IPS-NIHi11 (cell line): ENCODE measurements around the gene PSD4.

ENCODE experiments used
- DNase-seq: peaks from one replicate; pipeline ENCODE4 v3.0.0; 2012; ENCODE audit warnings: mixed read lengths, low spot score

The PSD4 gene

DNA sequence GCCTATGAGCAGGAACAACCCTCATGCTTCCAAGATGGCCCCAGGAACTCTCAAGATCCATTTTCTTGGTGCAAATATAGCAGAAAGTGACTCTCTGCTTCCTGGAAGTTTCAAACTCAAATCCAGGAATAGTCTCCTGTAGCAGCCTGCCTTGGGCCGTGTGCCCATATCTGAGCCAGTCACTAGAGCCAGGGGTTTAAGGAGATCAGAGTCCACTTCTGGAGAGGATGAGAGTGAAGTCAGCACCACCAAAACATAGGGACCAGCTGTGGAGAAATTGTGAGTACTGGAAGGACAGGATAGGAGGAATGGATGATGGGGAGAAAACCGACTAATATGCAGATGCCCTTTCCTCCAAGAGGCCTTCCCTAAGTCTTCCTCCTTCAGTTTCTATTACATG is 33.2 kb downstream of the PSD4 start:
- DNase-seq = no peak

DNA sequence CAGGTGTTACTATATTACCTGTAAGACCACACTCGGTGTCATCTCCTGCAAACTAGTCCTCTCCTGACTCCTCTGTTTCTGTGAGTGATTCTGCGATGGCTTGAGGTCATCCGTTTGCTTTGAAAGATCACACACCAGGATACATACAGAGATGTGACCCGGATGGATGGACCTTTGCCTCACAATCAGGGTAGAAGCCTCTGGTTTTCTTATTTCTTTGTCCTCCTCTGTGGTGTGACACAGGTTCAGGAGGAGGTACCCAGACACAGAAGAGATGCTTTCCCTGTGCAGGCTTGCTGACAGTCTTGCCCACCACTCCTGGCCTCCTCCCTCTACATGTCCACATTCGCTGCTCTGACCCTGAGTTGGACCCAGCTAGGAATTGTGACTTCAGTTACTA is 34.6 kb downstream of the PSD4 start:
- no peak for DNase-seq

DNA sequence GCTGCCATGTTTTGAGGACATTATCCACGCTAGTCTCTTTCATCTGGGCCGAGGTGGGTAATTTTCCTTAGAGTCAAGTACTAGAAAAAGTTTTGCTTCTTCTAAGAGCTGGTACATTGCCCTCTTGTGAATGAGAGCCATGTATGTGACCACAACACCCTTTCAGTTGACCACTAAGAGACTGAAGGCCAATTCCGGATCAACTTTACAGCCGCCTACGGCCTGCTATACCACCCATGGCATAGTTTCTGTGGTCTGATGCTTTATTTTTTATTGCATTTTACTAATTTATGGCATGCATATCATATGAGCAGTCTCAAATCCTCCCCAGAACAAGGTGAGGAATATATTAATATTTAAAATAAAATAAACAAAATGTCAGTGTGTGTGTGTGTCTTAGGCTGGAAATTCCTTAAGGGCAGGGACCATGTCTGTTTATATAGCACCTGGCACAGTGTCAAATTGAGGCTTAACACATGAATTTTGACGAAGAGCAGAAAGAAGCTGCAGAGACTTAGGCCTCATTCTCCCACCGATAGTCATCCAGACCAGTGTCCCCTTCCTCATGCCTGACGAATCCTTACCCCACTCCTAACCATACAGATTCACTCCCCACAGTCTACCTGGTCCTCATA is 35.4 kb downstream of the PSD4 start:
- no peak for DNase-seq

DNA sequence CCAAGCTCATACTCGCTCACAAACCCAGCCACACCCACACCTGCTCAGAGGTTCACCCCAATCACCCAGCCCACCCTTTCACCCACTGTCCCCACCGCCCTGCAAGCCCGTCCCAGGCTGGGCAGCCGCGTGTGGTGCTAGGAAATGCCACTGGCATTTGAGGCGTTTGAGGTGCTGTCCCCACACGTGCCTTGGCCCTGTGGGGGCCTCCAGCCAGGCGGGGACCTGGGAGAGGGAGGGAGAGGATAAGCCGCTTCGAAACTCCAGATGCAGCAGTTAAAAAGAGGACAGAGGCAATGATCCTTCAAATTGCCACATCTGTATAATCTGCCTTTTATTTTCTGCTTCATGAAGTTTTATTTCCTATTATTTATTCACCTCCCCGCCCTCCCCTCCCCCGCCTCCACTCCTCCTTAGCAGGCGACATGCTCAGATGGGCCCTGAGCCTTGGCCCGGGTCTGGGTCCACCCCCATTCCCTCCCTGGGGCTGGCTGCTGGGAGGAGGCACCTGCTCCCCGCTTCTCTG is 35.9 kb downstream of the PSD4 start:
- no peak for DNase-seq

DNA sequence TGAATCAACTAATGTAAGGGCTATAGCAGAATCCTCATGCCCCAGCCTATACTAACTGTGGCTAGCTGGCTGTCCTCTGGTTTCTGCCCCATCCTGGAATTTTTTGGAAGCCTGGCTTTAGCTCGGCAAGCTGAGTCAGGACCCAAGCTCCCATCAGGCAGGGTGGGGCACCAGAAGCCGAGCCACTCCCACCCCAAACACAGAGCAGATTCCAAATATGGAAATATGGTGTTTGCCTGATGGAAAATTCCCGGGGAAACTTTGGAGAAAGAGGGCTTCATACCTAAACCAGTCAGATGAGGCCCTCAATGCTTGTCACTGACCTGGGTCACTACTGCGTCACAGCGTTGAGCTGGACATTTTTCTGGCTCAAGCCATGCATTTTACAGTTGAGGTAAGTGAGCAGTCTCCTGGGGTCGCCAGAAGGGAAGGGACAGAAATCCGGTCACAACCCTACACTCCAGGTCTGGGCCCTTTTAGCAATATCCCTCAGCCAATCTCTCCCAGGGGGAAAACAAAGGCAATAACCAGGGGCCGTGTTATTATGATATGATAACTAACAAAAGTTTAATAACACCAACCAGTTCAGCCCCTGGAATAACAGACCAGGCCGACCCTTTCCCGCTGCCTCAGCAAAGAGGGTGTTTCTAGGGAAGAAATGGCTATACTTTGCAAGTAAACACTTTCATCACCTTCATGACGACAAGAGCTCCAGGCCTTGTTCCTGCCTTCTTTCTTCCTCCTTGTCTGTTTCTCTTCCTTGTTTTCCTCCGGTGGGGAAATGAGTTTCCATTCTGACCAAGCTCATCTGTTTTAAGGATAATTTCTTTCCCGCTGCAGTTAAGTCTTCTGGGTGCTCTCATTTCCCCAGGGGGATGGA is 37.7 kb downstream of the PSD4 start:
- DNase-seq = no peak

DNA sequence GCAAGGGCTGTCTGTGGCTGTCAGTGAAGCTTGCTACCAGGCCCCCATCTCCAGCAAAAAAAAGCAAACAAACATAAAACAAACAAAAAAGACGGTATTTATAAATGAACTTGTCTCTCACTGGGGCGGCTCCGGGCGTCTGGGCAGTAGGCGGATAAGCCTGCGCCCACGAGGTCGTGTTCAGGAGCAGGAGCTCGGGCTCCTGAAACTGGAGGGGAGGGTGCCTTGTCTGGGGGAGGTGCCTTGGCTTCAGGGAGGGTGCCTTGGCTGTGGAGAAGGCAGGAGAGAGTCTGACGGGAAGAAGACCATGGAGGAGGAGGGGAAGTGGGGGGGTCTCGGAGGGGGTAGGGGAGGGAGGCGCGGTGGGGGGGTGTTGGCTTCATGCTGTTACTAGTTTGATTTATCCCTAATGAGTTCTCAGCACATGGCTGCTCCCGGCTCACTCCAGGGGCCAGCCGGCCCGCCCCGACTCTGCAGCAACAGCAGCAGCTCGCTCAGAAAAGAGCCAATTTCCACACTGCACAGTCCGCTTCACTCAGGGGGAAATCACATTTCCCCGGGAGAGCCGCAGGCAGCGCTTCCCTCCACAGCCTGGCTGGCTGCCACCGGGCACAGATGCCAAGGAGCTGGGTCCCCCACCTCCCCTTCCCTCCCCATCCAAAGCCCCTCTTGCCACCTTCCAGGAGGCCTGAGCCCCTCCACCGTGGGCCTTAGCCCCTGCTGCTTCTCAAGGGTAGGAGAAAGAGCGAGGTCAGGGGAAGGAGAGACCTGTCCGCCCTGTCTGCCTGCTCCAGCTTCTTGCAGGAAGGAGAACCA is 38.7 kb downstream of the PSD4 start:
- DNase-seq = no peak

DNA sequence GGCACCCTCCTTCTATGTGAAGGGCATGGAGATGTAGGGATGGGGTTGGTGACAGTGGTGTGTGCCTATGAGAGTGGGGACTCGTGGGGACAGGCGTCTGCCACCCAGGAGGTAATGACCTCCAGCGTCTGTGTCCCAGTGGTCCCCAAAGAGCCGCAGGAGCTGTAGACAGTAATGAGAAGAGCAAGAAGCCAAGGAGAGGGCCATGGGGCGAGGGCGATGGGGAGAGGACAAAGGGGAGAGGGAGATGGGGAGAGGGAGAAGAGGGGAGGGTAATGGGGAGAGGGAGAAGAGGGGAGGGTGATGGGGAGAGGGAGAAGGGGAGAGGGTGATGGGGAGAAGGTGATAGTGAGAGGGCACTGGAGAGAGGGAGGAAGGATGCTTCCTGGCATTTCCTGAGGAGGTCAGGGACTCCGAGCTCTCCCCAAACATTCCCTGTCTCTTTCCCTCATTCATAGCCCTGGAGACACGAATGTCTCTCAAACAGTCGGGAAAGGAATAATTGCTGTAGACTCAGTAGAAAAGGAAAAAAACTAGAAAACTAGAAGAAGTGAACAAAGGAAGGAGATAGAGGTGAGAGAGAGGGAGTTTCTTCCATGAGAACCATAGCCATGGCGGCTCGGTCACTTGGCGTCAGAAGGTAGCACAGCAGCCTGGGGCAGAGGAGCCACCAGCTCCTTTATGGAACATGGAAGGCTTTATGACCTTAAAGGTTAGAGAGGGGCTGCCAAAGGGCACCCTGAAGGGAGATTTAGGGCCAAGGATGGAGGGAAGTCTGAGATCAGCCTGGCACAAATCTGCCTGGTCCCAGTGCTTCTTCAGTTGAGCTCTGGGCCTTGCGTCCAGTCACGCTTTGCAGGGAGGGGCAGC is 39.5 kb downstream of the PSD4 start:
- DNase-seq = no peak

DNA sequence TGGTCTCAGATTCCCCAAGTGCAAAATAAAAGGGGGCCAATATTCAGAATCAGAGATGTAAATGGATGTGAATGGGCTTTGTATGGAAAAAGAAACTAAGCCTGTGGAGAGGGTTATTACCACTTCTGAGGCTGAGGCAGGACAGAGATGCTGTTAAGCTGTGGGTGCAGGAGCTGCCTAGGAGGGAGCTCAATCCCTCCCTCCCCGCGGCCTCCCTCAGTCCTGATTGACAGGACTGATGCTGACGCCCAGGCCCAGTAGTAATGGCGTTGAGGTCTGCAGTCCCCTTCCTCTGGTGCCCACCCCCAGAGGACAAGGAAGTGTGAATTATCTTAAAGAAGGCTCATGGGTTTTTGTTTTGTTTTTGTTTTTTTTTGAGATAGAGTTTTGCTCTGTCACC is 40.4 kb downstream of the PSD4 start:
- DNase-seq = no peak

DNA sequence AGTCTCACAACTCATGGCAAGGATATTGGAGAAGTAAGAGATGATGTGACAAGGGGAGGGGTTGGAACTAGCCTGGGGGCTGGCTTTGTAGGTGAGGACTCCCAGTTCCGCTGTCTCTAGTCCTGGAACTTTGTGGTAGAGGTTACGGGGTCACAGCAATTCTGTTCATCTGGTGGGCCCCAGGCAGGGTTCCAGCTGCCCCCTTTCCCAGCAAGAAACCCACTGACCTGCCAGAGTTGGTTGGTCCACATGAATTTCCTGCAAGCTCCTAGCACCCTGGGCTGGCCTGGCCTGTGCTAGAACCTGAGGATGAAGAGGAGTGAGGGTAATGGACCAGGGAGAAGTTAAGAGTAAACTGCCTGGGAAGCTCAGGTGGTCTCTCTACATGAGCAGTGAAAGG is 41.3 kb downstream of the PSD4 start:
- DNase-seq = no peak

DNA sequence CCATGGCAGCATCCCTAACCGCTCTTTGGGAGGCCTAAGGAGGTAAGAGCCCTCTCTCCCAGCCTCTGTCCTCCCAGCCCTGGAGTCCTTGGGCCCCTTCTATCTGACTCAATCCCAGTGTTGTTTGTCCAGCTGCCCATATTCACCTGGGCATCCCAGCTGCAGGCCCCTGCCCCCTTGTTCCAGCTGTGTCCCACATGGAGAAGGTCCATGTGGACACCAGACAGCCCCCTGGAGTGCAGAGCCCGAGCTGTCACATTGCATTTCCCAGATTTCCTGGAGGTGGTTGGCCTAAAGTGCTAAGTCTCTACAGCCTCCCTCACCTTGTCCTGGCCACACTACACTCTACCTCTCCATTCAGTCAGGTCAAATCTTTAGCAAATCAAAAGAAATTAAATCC is 42.5 kb downstream of the PSD4 start:
- no peak for DNase-seq

DNA sequence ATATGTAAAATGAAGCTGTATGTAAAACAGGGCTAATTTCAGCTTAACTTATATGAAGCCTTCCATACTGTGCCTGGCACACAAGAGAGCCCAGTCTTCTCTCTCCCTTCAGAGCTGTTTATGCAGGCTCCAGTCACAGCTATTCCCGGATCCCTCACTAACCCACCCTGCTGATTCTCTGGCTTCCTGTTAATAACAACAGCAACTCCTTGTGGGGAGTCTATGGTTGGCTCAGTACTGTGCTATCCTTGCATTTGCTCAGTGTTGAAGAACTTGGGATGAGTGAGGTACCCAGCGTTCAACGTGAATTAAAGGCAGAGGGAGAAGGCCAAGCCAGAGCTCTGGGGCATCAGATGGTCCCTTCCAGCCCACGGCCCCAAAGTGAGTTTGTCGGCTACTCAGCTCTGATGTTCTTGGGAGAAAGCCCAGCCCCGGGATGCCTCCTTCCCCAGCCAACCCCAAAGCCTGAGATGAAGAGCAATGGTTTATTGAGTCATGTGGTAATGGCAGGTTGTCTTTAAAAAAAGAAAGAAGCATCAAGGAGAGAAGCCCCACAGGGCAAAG is 43.2 kb downstream of the PSD4 start:
- no peak for DNase-seq

DNA sequence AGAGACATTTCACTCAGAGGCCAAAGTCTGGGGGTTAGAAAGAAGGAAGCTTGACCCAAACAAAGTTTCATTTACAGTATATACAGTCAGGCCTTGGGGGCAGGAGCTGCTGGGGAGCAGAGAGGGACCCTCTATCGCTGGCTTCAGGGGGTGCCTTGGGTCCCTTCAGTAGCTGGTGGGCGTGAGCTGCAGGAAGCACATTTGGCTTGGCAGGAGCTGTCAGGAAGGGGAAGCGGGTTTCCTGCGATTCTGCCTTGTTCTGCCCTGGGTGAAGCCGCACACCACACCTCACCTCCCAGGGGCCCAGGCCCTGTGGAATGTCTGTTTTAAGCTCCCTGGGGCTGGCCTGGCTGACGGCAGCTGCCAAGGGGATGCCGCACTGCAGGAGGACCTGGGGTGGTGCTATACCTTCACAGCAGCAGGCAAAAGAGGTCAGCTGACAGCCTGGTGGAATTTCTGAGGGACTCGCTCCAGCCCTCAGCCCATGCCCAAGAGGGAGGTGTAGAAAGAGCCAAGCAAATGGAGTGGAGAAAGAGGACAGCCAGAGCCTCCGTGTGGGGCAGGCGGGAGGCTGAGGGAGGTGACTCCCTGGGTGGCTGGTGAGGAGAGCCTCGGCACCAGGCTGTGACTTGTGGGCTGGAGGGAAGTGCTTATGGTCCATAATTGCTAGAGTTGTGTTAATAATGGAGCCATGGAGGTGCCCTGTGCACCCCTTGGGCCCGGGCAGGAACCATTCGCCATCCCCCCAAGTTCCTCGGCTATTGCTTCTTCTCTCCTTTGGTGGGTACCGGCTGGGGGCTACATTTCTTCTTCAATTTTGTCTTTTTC is 43.9 kb downstream of the PSD4 start:
- no peak for DNase-seq

DNA sequence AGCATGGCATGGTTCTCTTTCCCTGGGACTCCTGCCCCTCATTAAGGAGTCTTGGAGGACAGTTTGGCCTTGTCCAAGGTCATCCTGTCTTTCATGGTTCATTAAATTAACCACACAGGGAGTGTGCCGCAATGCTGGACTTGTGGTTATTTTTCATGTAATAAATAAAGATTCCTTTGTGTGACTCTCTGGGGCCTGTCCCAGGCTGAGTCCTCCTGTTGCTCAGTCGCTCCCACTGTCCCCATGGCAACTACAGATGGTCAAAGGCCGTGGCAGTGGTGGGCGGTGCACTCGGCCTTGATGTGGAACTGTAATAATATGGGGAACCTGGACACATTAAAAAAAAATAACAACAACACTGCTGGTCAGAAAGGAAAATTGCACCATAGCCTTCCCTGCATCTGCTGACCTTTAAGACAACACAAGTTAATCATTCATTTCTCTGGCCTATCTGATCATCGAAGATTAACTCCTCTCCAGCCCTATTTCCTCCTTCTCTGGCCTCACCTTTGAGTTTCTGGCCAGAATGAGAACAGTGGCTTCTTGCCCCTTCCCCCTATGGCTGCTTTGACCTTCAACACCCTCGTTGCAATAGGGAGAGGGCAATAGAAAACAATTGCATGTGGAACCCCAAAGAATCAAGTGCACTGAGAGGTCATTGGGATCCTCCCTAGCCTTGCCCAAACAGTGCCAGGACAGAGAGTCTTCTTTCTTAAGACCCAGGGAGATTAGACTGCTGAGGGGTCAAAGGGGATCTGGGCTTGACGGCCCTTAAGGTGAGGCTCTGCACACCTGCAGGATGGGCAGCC is 44.7 kb downstream of the PSD4 start:
- no peak for DNase-seq

DNA sequence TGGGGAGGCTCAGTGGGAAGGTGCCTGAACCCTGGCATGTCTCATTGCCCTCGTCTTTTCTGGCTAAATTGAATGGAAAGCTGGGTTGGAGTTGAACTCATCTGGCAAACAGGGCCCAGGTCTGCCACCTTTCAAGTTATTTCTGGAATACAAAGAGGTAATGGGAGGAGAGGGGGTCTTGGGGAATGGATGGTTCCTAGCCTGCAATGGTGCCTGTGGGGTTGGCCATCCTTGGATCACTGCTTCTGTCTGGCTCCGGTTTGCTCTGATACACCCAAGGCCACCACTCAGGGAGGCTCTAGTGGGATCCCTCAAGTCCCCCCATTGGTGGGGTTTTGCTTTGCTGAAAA is 45.3 kb downstream of the PSD4 start:
- DNase-seq = no peak

DNA sequence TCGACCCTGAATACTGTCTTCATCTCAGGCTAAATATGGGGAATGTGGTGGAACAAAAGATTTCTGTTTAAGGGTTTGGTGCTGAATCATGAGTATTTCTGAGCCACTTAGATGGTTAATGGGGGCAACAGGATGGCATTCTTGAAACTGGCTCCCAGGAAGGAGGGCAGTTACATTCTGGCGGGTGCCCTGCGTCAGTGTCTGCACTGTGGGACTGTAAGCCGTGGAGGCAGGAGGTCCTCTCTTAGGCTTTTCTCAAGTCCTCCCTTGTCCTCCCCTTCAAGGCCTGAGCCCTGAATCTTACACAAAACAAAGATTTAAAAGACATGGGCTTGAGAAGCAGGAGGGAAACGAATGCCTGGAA is 45.7 kb downstream of the PSD4 start:
- DNase-seq = no peak

DNA sequence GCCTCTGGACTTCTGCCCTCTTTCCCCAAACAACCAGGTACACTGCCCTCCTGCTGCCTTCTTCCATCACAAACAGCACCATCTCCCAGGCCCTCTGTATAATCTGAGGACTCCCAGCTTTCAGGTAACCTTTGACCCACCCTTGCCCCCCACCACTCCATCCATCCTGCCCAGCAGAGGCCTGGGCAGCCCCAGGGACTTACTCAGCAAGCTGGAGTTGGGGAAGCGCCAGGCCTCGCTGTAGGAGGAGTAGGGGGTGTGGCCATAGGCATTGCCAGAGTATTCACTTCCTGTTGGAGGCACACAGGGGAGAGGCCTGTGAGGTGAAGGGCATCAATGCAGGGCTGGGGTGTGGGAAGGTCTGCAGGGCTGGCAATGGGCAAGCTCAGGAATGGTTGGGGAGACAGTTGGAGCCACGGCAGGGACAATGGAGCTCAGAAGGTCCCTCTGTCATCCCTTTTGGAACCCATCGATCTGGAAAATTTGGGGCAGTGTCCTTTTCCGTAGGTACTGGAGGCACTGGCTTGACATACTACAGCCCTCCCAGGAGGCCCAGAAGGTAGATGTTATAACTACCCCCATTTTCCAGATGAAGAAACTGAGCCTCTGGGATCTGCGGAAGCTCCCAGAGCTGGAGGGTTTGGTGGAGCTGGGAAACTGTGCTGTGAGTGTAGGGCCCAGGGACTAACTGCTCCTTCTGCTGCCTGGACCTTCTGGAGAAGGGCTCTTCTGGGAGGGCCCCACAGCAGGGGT is 46.3 kb downstream of the PSD4 start:
- DNase-seq = peak; percentile 51

DNA sequence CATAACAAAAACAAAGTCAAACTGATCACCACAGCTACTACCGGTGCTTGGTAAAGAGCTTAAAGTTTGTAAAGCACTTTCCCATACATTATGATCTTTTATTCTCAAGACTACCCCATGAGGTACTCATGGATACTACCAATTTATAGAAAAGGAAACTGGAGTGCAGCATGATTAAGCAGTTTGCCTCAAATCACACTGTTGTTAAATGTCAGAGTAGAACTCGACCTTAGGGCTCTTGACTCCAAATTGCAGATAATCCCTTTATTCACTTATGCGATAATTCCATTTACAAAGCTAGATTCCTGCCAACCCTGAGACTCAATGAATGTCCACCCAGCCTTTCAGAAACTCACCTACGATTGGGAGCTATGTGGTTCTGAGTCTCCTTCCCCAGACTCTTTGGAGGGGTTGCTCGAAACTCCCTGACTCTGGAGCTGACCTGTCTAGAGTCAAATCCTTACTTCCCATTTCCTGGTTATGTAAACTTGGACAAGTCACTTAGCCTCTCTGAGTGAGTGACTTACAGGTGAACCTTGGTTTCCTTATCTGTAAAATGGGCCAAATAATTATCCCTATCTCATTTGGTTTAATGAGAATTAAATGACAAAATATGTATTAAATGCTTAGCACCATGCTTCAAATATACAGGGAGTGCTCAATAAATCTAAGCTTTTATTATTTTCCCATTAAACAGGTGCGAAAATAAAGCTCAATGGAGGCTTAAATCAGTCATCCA is 47.4 kb downstream of the PSD4 start:
- no peak for DNase-seq

DNA sequence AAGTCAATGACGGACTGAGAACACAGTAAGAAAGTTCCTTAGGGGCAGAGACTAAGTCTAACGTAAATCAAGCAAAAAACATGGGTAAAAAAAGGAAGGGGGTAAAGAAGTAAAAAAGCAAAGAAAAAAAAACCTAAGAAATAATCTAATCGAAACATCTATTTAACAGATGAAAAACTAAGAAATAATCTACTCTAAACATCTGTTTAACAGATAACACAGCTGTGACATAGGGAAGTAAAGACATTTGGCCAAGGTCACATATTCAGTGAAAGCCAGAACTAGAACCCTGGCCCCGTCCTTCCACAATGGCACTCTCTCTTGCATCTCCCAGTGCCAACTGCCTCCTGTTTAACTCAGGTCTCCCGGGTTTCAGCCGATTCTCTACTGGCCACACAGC is 48.1 kb downstream of the PSD4 start:
- no peak for DNase-seq
